ENCODE data around the gene DGAT2. TPM values are rescaled to one million over a fixed set of nuclear protein-coding genes. Genes with fewer than 3 reads are reported as not detected.

DGAT2 gene
- total and polyA plus RNA-seq, 2 experiments from 2014 or later, result 23.7 to 44.9 TPM

DNA sequence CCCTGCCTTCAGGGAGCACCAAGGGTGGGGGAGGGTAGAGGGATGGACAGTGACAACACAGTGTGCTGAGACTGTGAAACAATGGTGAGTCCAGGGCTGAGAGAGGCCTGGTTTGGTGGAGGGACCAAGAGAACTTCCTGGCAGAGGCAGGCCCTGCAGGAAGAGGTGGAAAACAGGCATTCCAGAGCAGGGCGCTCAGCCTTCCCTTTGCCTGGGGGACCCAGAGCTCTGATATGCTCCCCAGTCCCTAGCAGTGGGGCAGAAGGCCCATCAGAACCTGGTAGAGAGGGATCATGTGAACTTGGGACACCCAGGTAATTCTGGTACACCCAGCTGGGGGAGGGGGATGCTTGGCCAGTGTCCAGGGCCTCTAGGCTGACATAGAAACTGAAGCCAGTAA lies 29.2 kb downstream of the DGAT2 start:
- no peak overlapping the region for H3K4me3 ChIP-seq
- no peaks in the 10 kb centered on the region for H3K27me3 ChIP-seq
- no peaks in the 10 kb centered on the region for H3K36me3 ChIP-seq
- H3K9me3 ChIP-seq (ENCODE audit: low read depth), result no peaks in the 10 kb centered on the region
- peak in 1 of 2 donors; percentile 18 for DNase-seq (ENCODE audit: low read depth in 1 of 2, low spot score in 1 of 2)
- no peak overlapping the region for H3K27ac ChIP-seq
- no peaks in the 10 kb centered on the region for H3K4me1 ChIP-seq (ENCODE audit: low read depth)
- TF ChIP-seq, protein P1, sequence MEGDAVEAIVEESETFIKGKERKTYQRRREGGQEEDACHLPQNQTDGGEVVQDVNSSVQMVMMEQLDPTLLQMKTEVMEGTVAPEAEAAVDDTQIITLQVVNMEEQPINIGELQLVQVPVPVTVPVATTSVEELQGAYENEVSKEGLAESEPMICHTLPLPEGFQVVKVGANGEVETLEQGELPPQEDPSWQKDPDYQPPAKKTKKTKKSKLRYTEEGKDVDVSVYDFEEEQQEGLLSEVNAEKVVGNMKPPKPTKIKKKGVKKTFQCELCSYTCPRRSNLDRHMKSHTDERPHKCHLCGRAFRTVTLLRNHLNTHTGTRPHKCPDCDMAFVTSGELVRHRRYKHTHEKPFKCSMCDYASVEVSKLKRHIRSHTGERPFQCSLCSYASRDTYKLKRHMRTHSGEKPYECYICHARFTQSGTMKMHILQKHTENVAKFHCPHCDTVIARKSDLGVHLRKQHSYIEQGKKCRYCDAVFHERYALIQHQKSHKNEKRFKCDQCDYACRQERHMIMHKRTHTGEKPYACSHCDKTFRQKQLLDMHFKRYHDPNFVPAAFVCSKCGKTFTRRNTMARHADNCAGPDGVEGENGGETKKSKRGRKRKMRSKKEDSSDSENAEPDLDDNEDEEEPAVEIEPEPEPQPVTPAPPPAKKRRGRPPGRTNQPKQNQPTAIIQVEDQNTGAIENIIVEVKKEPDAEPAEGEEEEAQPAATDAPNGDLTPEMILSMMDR (IDR thresholded peaks at IDR 0.05; ENCODE audit: low read depth, low read length), result no peak

DNA sequence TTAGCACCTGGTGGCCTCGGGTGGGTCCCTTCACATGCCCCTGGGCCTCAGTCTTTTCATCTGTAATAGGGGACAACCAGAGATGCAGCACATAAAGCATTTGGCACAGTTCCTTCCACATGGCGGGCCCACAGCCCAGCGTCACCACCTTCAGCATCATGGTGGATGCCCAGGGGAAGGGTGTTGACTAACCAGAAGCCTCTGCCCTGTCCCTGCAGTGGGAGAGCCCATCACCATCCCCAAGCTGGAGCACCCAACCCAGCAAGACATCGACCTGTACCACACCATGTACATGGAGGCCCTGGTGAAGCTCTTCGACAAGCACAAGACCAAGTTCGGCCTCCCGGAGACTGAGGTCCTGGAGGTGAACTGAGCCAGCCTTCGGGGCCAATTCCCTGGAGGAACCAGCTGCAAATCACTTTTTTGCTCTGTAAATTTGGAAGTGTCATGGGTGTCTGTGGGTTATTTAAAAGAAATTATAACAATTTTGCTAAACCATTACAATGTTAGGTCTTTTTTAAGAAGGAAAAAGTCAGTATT lies 31.6 kb downstream of the DGAT2 start:
- H3K4me1 ChIP-seq (ENCODE audit: low read depth), result no peaks in the 10 kb centered on the region
- H3K27me3 ChIP-seq, result no peaks in the 10 kb centered on the region
- TF ChIP-seq, protein P1 (IDR thresholded peaks at IDR 0.05; ENCODE audit: low read depth, low read length), result no peak
- H3K27ac ChIP-seq, result no peak overlapping the region
- H3K9me3 ChIP-seq (ENCODE audit: low read depth), result no peaks in the 10 kb centered on the region
- no peak overlapping the region for H3K4me3 ChIP-seq
- no peak for DNase-seq (ENCODE audit: low read depth in 1 of 2, low spot score in 1 of 2)
- no peaks in the 10 kb centered on the region for H3K36me3 ChIP-seq

DNA sequence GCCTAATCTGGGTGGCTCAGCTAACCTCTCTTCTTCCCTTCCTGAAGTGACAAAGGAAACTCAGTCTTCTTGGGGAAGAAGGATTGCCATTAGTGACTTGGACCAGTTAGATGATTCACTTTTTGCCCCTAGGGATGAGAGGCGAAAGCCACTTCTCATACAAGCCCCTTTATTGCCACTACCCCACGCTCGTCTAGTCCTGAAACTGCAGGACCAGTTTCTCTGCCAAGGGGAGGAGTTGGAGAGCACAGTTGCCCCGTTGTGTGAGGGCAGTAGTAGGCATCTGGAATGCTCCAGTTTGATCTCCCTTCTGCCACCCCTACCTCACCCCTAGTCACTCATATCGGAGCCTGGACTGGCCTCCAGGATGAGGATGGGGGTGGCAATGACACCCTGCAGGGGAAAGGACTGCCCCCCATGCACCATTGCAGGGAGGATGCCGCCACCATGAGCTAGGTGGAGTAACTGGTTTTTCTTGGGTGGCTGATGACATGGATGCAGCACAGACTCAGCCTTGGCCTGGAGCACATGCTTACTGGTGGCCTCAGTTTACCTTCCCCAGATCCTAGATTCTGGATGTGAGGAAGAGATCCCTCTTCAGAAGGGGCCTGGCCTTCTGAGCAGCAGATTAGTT lies 32.3 kb downstream of the DGAT2 start:
- Histone ChIP-seq H3K4me1 (ENCODE audit: low read depth) (no peaks in the 10 kb centered on the region), H3K4me3 (no peak overlapping the region), H3K36me3 (no peaks in the 10 kb centered on the region), H3K27me3 (no peaks in the 10 kb centered on the region), H3K9me3 (ENCODE audit: low read depth) (no peaks in the 10 kb centered on the region), H3K27ac (no peak overlapping the region)
- TF ChIP-seq, protein P1 (IDR thresholded peaks at IDR 0.05; ENCODE audit: low read depth, low read length), result no peak
- no peak for DNase-seq (ENCODE audit: low read depth in 1 of 2, low spot score in 1 of 2)

DNA sequence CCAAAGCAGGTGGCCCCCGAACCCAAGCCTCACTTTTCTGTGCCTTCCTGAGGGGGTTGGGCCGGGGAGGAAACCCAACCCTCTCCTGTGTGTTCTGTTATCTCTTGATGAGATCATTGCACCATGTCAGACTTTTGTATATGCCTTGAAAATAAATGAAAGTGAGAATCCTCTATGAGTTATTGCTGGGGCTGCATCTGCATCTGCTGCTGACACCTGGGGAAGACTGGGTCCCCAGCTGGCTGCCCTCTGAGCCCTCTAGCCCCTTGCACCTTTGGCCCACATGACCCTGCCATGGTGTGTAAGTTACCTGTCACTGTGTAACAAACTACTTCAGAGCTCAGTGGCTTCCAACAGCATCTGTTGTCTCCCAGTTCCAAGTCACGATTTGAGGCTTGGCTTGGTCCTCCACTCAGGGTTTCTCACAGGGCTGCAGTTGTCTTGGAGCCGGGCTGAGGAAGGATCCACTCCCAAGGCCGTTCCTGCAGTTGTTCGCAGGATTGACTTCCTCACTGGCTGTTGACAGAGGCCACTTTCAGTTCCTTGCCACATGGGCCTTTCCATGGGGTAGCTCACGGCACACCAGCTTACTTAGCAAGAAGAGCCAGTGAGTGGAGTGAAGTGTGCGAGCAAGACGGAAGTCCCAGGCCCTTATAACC lies 32.9 kb downstream of the DGAT2 start:
- Histone ChIP-seq H3K4me3 (no peak overlapping the region), H3K36me3 (no peaks in the 10 kb centered on the region), H3K27ac (no peak overlapping the region), H3K27me3 (no peaks in the 10 kb centered on the region), H3K4me1 (ENCODE audit: low read depth) (no peaks in the 10 kb centered on the region), H3K9me3 (ENCODE audit: low read depth) (no peaks in the 10 kb centered on the region)
- DNase-seq (ENCODE audit: low read depth in 1 of 2, low spot score in 1 of 2), result no peak
- TF ChIP-seq, protein P1 (IDR thresholded peaks at IDR 0.05; ENCODE audit: low read depth, low read length), result no peak

- TF ChIP-seq, protein P1 (IDR thresholded peaks at IDR 0.05; ENCODE audit: low read depth, low read length), result no peak
- Histone ChIP-seq H3K4me3 (no peak overlapping the region), H3K4me1 (ENCODE audit: low read depth) (no peaks in the 10 kb centered on the region), H3K27me3 (no peaks in the 10 kb centered on the region), H3K36me3 (no peaks in the 10 kb centered on the region), H3K27ac (no peak overlapping the region), H3K9me3 (ENCODE audit: low read depth) (no peaks in the 10 kb centered on the region)
- DNase-seq (ENCODE audit: low read depth in 1 of 2, low spot score in 1 of 2), result no peak
Measured at GRCh38 chr11:75802021-75802912, 33.7 kb downstream of the DGAT2 start.
